Stimulated activated CD8-positive, alpha-beta memory T cell treated with anti-CD3 and anti-CD28 coated beads, Interleukin-7, amount 100 ng/mL, for 24 hours (primary cell): Measurements from ENCODE around the gene MTUS2.

Experiments used
- DNase-seq: peaks from one replicate; pipeline ENCODE4 v3.0.0-alpha.2; 2020; ENCODE audit warnings: low read depth

Gene MTUS2

GRCh38 chr13:28859069-28859468, 38.9 kb downstream of the MTUS2 start:
- DNase-seq = no peak

GRCh38 chr13:28859717-28860116, 39.6 kb downstream of the MTUS2 start:
- no peak for DNase-seq

GRCh38 chr13:28864544-28864943, 44.4 kb downstream of the MTUS2 start:
- DNase-seq = no peak

GRCh38 chr13:28865149-28865744, 45.1 kb downstream of the MTUS2 start:
- DNase-seq = no peak

- DNase-seq = no peak
These were observed 45.8 kb downstream of the MTUS2 start for GRCh38 chr13:28865951-28866350.

GRCh38 chr13:28866932-28867331, 46.8 kb downstream of the MTUS2 start:
- DNase-seq = no peak

GRCh38 chr13:28867564-28867963, 47.4 kb downstream of the MTUS2 start:
- no peak for DNase-seq

GRCh38 chr13:28872427-28873176, 52.5 kb downstream of the MTUS2 start:
- no peak for DNase-seq

GRCh38 chr13:28875846-28876615, 55.9 kb downstream of the MTUS2 start:
- no peak for DNase-seq

GRCh38 chr13:28877408-28877807, 57.3 kb downstream of the MTUS2 start:
- DNase-seq = no peak

GRCh38 chr13:28885181-28885580, 65.0 kb downstream of the MTUS2 start:
- DNase-seq = no peak

GRCh38 chr13:28889086-28889732, 69.1 kb downstream of the MTUS2 start:
- DNase-seq = no peak

GRCh38 chr13:28890712-28891111, 70.6 kb downstream of the MTUS2 start:
- DNase-seq = no peak

- no peak for DNase-seq
These were observed 97.9 kb downstream of the MTUS2 start for GRCh38 chr13:28918030-28918429.

- no peak for DNase-seq
These were observed 102.2 kb downstream of the MTUS2 start for GRCh38 chr13:28922341-28922740.

- DNase-seq = no peak
These were observed 115.0 kb downstream of the MTUS2 start for GRCh38 chr13:28935104-28935503.

- no peak for DNase-seq
These were observed 122.8 kb downstream of the MTUS2 start for GRCh38 chr13:28942906-28943305.

GRCh38 chr13:28953714-28954418, 133.7 kb downstream of the MTUS2 start:
- no peak for DNase-seq

GRCh38 chr13:28954419-28954725, 134.2 kb downstream of the MTUS2 start:
- DNase-seq = no peak

GRCh38 chr13:28954810-28955209, 134.7 kb downstream of the MTUS2 start:
- DNase-seq = no peak

GRCh38 chr13:28955264-28955966, 135.3 kb downstream of the MTUS2 start:
- DNase-seq = no peak

- no peak for DNase-seq
These were observed 137.9 kb downstream of the MTUS2 start for GRCh38 chr13:28958018-28958417.
